ENCODE results near the gene ATP13A5. TPM values are rescaled to one million over a fixed set of nuclear protein-coding genes. Genes with fewer than 3 reads are reported as not detected.

The ATP13A5 gene, protein sequence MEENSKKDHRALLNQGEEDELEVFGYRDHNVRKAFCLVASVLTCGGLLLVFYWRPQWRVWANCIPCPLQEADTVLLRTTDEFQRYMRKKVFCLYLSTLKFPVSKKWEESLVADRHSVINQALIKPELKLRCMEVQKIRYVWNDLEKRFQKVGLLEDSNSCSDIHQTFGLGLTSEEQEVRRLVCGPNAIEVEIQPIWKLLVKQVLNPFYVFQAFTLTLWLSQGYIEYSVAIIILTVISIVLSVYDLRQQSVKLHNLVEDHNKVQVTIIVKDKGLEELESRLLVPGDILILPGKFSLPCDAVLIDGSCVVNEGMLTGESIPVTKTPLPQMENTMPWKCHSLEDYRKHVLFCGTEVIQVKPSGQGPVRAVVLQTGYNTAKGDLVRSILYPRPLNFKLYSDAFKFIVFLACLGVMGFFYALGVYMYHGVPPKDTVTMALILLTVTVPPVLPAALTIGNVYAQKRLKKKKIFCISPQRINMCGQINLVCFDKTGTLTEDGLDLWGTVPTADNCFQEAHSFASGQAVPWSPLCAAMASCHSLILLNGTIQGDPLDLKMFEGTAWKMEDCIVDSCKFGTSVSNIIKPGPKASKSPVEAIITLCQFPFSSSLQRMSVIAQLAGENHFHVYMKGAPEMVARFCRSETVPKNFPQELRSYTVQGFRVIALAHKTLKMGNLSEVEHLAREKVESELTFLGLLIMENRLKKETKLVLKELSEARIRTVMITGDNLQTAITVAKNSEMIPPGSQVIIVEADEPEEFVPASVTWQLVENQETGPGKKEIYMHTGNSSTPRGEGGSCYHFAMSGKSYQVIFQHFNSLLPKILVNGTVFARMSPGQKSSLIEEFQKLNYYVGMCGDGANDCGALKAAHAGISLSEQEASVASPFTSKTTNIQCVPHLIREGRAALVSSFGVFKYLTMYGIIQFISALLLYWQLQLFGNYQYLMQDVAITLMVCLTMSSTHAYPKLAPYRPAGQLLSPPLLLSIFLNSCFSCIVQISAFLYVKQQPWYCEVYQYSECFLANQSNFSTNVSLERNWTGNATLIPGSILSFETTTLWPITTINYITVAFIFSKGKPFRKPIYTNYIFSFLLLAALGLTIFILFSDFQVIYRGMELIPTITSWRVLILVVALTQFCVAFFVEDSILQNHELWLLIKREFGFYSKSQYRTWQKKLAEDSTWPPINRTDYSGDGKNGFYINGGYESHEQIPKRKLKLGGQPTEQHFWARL
- not detected for total RNA-seq
- not detected for polyA plus RNA-seq

DNA sequence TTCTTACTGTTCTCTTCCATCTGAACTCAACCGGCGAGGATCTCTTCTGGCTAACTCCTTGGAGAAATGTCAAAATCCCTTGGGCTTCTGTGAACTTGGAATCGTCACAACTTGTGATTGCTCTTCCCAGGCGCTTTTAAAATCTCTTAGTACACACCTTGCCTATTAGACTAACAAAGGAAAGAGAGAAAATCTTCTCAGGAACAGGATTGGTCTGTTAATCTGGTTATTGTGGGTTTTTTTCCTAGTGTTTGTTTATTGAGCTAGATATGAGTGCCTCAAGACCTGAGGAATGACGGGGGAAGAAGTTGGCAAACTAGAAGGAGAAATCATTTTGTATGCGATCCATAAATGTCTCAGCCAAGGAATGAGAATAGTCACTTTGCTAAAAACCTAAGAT lies at the start of gene ATP13A5:
Gene ATP13A5 (minus strand): TSS at position 48 of the 400 bp plus-strand sequence. CDS start 28 bp downstream, at position 20.
- H3K36me3 ChIP-seq (ENCODE audit: insufficient read depth), result no peaks in the 10 kb centered on the region
- H3K4me3 ChIP-seq (ENCODE audit: low read depth, low read length), result no peak within 1 kb of the TSS
- no peak within 1 kb of the TSS for H3K27ac ChIP-seq (ENCODE audit: low read depth)
- 45% methylated on average over 6 of the region's 6 CpGs for WGBS
- no peaks in the 10 kb centered on the region for H3K4me1 ChIP-seq (ENCODE audit: insufficient read depth)
- DNase-seq (ENCODE audit: extremely low spot score), result no peak

DNA sequence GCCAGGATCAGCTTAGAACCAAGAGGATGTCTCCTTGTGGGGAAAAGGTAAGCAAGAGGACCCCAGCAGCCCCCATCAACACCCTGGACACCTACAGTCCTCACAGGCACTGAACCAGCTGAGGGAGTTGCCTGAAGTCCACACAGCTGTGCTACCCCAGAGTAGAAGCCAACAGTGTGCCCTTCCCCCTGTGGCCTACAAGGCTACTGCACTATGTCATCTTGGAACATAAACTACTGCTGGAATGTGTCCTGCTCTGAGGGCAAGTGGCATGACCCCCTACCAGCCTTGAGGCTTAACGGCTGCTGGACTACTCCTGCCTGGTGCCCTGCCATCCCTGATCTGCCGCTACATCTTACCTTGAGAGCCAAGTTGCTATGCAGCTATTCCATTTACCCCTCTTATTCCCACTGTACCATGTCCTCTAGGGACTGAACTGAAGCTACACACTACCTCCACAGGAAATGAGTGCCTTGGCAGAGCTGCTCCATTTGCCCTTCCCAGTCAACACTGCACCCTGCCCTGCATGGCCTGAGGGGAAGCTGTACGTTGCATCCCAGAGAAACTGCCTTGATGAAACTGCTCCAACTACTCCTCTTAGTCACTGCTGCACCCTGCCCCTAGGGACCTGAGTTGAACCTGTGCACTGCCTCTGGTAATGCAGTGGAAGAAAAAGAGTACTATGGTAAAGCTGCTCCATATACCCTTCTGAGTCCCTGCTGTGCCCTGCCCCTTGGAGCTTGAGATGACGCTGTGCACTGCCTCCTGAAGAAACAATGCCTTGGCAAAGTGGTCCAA lies 40.2 kb upstream of the ATP13A5 start:
- no peak for DNase-seq (ENCODE audit: extremely low spot score)
- H3K27ac ChIP-seq (ENCODE audit: low read depth), result no peak overlapping the region
- WGBS, result 90% methylated on average over 4 of the region's 4 CpGs
- no peaks in the 10 kb centered on the region for H3K36me3 ChIP-seq (ENCODE audit: insufficient read depth)
- no peak overlapping the region for H3K4me3 ChIP-seq (ENCODE audit: low read depth, low read length)
- H3K4me1 ChIP-seq (ENCODE audit: insufficient read depth), result no peaks in the 10 kb centered on the region

DNA sequence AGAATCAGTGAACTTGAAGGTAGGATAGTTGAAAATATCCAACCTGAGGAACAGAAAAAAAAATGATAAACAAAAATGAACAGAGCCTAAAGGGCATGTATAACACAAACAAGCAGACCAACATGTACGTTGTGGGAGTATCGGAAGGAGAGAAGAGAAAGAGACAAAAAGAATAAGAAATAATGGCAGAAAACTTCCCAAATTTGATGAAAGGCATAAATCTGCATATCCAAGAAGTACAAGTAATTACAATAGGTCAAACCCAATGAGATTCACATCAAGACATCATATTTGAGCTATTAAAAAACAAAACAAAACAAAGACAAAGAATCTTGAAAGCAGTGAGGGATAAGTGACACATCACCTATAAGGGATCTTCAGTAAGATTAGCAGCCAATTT lies 38.1 kb upstream of the ATP13A5 start:
- no peak overlapping the region for H3K27ac ChIP-seq (ENCODE audit: low read depth)
- no peaks in the 10 kb centered on the region for H3K4me1 ChIP-seq (ENCODE audit: insufficient read depth)
- no peak for DNase-seq (ENCODE audit: extremely low spot score)
- H3K4me3 ChIP-seq (ENCODE audit: low read depth, low read length), result no peak overlapping the region
- no peaks in the 10 kb centered on the region for H3K36me3 ChIP-seq (ENCODE audit: insufficient read depth)
- WGBS, result 92% methylated on average over 2 of the region's 2 CpGs

DNA sequence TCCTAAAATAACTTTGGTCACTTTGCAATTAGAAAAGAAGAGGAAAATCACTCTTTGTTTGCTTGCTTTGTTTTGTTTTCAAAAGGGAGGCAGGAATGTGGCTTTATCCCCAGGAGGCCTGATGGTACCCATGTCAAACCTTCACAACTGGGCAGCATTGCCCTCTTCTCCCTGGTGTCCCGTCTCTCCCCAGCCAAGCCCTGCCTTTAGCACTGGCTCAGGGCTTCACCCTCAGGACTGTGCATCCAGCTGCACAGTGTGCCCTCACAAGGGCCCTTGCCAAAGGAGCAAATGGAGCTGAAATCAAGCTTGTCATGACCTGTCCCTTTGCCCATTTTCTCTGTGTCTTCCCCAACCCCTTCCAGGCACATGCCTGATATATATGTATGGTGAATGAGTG lies 29.1 kb upstream of the ATP13A5 start:
- H3K27ac ChIP-seq (ENCODE audit: low read depth), result no peak overlapping the region

DNA sequence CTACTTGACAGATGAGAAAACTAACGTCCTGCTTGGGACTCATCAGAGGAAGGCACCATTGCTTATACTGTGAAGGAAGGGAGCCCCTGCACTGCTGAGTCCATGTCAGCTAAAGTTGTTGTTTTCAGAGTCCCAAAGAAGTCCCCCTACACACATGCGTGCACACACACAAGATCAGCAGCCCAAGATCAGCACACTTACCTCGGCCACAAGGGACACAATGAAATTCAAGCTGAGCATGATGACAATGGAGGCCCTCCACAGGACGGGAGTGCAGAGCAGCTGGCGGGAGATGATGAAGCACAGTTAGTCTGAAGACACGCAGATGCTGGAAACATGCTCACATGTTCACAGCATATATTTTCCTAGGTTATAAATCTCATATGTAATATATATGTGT lies 28.6 kb upstream of the ATP13A5 start:
- H3K4me3 ChIP-seq (ENCODE audit: low read depth, low read length), result no peak overlapping the region
- DNase-seq (ENCODE audit: extremely low spot score), result no peak
- H3K27ac ChIP-seq (ENCODE audit: low read depth), result no peak overlapping the region
- 69% methylated on average over 6 of the region's 6 CpGs for WGBS
- H3K36me3 ChIP-seq (ENCODE audit: insufficient read depth), result no peaks in the 10 kb centered on the region
- H3K4me1 ChIP-seq (ENCODE audit: insufficient read depth), result no peaks in the 10 kb centered on the region

More for the DNA sequence above, 29.1 kb upstream of the ATP13A5 start:
- Histone ChIP-seq H3K36me3 (ENCODE audit: insufficient read depth) (no peaks in the 10 kb centered on the region), H3K4me3 (ENCODE audit: low read depth, low read length) (no peak overlapping the region), H3K4me1 (ENCODE audit: insufficient read depth) (no peaks in the 10 kb centered on the region)
- 63% methylated on average over 1 of the region's 1 CpG for WGBS
- no peak for DNase-seq (ENCODE audit: extremely low spot score)

DNA sequence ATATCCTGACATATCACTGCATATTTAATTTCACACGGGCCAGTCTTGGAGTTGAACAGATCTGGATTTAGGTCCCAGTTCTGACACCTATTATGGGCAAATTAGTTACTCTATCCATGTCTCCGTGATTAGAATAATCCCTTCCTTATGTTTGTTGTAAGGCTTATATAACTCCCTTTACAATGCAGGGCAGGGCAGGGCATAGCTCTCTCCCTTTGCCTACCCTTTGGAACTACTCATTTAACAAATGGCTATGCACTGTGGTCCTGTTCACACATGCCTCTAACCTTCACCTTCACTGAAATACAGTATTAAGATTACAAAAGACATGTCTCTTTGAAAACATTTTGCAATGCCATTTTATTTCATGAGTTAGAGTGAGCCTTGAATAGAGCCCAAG lies 24.8 kb upstream of the ATP13A5 start:
- no peak overlapping the region for H3K27ac ChIP-seq (ENCODE audit: low read depth)
- no peaks in the 10 kb centered on the region for H3K4me1 ChIP-seq (ENCODE audit: insufficient read depth)
- no peak overlapping the region for H3K4me3 ChIP-seq (ENCODE audit: low read depth, low read length)
- WGBS, result 84% methylated on average over 2 of the region's 2 CpGs
- H3K36me3 ChIP-seq (ENCODE audit: insufficient read depth), result no peaks in the 10 kb centered on the region
- no peak for DNase-seq (ENCODE audit: extremely low spot score)

DNA sequence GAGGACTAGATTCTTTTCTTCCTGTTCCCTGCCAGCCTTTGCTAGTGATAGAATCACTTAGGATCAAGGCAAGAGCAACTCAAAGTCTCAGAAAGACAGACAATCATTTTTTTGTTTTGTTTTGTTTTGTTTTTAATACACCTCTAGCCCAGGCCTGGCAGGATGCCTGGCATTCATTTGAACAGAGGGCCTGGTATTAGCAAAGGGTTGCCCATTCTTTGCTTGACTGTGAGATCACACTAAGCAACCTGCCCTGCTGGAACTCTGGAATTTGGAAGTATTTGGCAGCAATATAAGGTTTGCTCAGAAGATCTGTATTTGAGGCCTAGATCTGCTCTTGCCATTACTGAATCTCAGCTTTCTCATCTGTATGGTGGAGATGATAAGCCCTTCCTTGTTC lies 21.8 kb upstream of the ATP13A5 start:
- Histone ChIP-seq H3K4me3 (ENCODE audit: low read depth, low read length) (no peak overlapping the region), H3K27ac (ENCODE audit: low read depth) (no peak overlapping the region), H3K4me1 (ENCODE audit: insufficient read depth) (no peaks in the 10 kb centered on the region), H3K36me3 (ENCODE audit: insufficient read depth) (no peaks in the 10 kb centered on the region)
- no peak for DNase-seq (ENCODE audit: extremely low spot score)

DNA sequence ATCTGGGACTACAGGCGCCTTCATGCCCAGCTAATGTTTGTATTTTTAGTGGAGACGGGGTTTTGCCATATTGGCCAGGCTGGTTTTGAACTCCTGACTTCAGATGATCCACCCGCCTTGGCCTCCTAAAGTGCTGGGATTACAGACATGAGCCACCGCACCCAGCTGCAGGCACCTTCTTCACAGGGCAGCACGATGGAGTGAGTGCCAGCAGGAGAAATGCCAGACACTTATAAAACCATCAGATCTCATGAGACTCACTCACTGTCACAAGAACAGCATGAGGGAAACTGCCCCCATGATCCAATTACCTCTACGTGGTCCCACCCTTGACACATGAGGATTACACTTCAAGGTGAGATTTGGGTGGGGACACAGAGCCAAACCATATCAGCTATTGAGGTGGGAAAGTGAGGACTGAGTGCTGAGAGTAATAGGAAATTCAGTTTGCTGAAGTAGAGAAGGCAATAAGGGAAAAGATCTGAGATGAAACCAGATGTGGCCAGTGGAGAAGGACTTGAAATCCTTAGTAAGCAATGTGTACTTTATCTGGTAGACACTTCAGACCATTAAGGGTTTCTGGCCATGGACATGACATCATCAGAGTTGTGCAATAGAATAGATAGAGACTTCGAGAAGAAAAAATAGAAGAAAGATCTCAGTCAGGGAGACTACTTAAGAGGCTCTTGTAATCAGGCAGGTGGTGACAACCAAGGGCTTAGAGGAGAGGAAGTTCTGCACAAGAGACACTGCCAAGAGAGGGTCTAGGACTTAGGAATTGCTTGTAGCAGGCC lies 18.1 kb upstream of the ATP13A5 start:
- no peaks in the 10 kb centered on the region for H3K4me1 ChIP-seq (ENCODE audit: insufficient read depth)
- H3K36me3 ChIP-seq (ENCODE audit: insufficient read depth), result no peaks in the 10 kb centered on the region
- H3K27ac ChIP-seq (ENCODE audit: low read depth), result no peak overlapping the region
- no peak for DNase-seq (ENCODE audit: extremely low spot score)
- WGBS, result 66% methylated on average over 7 of the region's 7 CpGs
- H3K4me3 ChIP-seq (ENCODE audit: low read depth, low read length), result no peak overlapping the region

DNA sequence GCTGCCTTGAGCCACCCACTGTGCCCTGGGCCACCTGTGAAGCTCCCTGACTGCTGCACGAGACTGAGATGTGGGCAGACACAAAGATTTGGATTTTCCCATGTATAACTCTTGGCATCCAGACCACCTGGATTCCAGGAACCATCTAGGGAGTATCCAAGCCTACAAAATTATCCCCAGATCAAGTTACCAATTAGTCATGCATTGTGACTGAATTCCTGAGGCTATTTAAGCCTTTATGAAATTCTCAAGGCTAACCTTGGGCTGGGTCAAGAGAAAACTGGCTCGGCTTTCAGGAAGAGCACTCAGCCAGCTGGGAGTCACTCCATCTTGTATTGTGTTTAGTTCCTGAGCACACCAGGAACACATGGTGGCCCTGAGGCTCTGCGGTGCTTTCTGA lies 13.3 kb upstream of the ATP13A5 start:
- no peak overlapping the region for H3K27ac ChIP-seq (ENCODE audit: low read depth)
- H3K4me3 ChIP-seq (ENCODE audit: low read depth, low read length), result no peak overlapping the region
- no peaks in the 10 kb centered on the region for H3K36me3 ChIP-seq (ENCODE audit: insufficient read depth)
- WGBS, result 69% methylated on average over 3 of the region's 3 CpGs
- no peaks in the 10 kb centered on the region for H3K4me1 ChIP-seq (ENCODE audit: insufficient read depth)
- no peak for DNase-seq (ENCODE audit: extremely low spot score)

DNA sequence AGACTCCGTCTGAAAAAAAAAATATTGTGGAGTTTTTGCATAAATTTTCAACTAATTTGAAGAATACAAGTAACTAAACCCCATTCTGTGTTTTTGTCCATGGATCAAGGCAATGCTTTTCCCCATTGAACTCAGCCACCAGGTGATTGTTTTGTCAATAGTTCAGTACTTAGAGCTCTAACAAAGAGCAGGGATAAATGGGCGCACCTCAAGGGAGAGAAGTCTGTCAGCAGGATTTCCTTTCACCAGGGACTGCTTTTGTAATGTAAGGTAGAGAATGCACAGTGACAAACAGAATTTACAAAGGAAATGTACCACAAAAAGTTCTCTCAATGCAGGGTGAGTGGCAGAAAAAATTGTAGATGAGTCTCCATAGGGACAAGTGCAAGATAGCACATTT lies 10.8 kb upstream of the ATP13A5 start:
- DNase-seq (ENCODE audit: extremely low spot score), result no peak
- Histone ChIP-seq H3K4me3 (ENCODE audit: low read depth, low read length) (no peak overlapping the region), H3K27ac (ENCODE audit: low read depth) (no peak overlapping the region), H3K4me1 (ENCODE audit: insufficient read depth) (no peaks in the 10 kb centered on the region), H3K36me3 (ENCODE audit: insufficient read depth) (no peaks in the 10 kb centered on the region)
- WGBS, result 72% methylated on average over 2 of the region's 2 CpGs

DNA sequence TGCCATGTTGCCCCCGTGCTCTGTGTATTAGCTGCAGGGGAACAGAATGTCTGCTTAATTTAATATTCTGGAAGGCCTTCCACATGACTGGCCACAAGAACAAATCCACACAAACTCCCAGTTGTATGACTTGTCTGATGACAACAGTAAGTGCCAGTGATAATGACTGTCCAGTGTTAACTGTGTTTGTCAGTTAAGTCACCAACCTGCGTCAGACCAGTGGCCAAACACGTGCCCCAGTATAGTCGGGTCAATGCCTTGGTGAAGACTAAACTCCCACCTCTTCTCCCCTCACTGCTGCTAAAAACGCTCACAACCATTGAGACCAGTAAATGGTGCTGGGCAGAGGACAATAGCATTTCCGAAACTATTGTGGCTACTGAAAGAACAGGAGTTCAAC lies 9.8 kb upstream of the ATP13A5 start:
- H3K27ac ChIP-seq (ENCODE audit: low read depth), result no peak overlapping the region
- no peaks in the 10 kb centered on the region for H3K4me1 ChIP-seq (ENCODE audit: insufficient read depth)
- no peaks in the 10 kb centered on the region for H3K36me3 ChIP-seq (ENCODE audit: insufficient read depth)
- H3K4me3 ChIP-seq (ENCODE audit: low read depth, low read length), result no peak overlapping the region
- 85% methylated on average over 6 of the region's 6 CpGs for WGBS
- DNase-seq (ENCODE audit: extremely low spot score), result no peak

DNA sequence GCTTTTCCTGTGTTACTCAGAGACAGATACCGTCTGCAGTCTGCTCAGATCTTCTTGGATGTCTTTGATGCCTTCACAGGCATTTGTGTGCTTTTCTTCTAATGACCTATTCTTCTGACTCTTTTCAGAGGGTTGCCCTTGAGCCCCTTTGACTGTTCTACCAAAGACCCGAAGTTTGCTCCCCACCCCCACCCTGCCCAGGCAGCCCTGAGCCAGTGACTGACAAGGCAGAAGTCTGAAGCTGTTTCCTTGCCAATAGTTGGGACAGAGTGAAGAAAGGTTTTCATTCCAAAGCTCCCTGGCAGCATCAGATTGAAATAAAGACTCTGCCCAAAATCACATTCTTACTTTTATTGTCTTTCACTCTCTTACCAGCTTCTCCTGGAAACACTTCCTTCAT lies 9.0 kb upstream of the ATP13A5 start:
- no peak overlapping the region for H3K4me3 ChIP-seq (ENCODE audit: low read depth, low read length)
- H3K4me1 ChIP-seq (ENCODE audit: insufficient read depth), result no peaks in the 10 kb centered on the region
- no peak for DNase-seq (ENCODE audit: extremely low spot score)
- WGBS, result 56% methylated on average over 2 of the region's 2 CpGs
- no peaks in the 10 kb centered on the region for H3K36me3 ChIP-seq (ENCODE audit: insufficient read depth)
- H3K27ac ChIP-seq (ENCODE audit: low read depth), result no peak overlapping the region
